Hematopoietic multipotent progenitor cell treated with erythropoietin and hydrocortisone succinate and interleukin-3 and kit ligand, for 8 days (in vitro differentiated cells): Measurements from ENCODE around the gene APPL1.
"Not testable (repeated sequence)": the region's sequence is repeated elsewhere in the genome, so short reads cannot be mapped to it uniquely, and the experiment has no call there.

ENCODE experiments used
- DNase-seq: peaks from one replicate; pipeline ENCODE4 v3.0.0-alpha.2; 2015

APPL1 gene

GRCh38 chr3:57268416-57268815 is 40.9 kb downstream of the APPL1 start:
- DNase-seq: no peak

DNA sequence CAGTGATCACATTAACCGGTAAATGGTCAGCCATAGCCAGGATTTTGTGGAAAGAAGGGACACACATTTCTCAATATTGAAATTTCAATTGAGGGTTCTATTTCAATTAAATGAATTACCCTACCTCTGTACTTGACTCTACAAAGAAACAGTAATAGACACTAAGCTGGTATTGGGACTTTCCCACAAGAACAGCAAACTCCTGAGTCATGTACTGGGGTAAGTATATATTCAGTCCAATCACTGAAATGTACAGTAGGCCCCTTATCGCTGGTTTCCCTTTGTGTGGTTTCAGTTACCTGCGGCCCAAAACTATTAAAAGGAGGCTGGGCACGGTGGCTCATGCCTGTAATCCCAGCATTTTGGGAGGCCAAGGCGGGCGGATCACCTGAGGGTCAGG is 47.3 kb downstream of the APPL1 start:
- DNase-seq: no peak

GRCh38 chr3:57275393-57275792 is 47.9 kb downstream of the APPL1 start:
- DNase-seq: no peak

DNA sequence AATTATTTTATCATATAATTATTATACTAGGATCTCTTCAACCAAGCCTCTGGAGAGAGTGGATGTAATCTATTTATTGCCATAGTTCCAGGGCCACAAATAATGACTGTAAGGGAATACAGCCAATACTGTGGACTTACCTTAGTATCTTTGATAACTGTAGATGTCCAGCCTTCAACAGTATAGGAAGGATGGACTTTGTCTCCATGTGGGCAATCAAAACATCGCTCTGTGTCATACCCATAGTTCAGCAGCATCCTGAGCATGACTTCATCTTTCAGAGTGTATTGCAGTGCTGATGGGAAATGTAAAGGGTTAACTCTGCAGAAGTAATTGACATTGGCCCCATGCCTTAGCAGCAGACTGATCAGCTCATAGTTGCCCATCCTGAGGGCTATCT is 50.7 kb downstream of the APPL1 start:
- DNase-seq: no peak

GRCh38 chr3:57279685-57280084 is 52.2 kb downstream of the APPL1 start:
- DNase-seq: no peak

GRCh38 chr3:57281715-57282114 is 54.2 kb downstream of the APPL1 start:
- peak; percentile 6 for DNase-seq

DNA sequence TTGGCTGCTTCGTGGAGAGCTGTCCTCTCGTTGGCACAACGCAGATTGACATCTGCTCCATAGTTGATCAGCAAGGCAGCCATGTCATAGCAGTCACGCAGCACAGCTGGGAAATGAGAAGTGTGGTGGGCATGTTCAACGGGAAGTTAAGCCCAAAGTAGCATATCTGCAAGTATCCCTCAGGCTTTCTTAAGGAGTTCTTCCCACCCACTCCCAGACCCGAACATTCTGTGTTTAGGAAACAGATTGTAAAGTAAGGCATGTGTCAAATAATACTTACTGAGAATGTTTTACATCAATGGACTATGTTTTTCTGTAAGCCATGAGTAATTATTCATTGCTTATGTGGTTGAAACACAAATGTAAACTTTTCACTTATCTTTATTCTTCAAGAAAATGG is 55.8 kb downstream of the APPL1 start:
- DNase-seq: no peak

DNA sequence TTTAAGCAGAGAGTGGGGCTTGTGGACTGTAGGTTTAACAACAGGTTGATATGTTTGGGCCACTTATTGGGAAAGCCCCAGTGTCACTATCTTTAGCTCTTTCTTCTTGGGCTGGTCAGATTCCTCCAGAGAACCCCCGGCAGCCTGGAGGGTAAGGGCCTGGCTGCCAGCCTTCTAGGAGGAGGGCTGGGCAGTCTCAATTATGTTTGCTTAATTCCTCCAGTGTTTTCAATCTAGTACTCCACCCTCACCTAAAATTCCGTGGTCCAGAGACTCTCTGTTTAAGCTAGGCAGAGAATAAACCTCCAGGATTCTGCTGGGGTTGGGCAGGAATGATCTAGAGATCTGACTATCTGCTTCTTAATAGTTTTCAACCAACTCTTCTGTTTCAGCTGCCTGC is 59.7 kb downstream of the APPL1 start:
- DNase-seq: no peak

GRCh38 chr3:57288403-57288802 is 60.9 kb downstream of the APPL1 start:
- no peak for DNase-seq

GRCh38 chr3:57292159-57292896 is 64.8 kb downstream of the APPL1 start, which contains the start of gene ASB14:
ASB14 (minus strand) TSS chr3:57292685; CDS start chr3:57292033, 652 bp downstream.
- DNase-seq: no peak

- no peak for DNase-seq
Measured at GRCh38 chr3:57292897-57293526, 65.5 kb downstream of the APPL1 start.

- no peak for DNase-seq
Measured at GRCh38 chr3:57298041-57298440, 70.5 kb downstream of the APPL1 start.

DNA sequence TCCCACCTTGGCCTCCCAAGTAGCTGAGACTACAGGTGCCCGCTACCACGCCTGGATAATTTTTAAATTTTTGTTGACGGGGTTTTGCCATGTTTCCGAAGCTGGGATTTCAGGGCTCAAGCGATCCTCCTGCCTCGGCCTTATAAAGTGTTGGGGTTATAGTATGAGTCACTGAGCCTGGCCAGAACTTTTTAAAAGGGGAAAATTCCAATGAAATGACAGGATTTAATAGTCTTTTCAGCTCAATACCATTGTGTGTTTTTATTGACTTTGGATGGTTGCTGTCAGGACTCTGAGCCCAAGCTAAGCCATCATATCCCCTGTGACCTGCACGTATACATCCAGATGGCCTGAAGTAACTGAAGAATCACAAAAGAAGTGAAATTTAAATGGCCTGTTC is 76.0 kb downstream of the APPL1 start:
- DNase-seq: not testable (repeated sequence)

DNA sequence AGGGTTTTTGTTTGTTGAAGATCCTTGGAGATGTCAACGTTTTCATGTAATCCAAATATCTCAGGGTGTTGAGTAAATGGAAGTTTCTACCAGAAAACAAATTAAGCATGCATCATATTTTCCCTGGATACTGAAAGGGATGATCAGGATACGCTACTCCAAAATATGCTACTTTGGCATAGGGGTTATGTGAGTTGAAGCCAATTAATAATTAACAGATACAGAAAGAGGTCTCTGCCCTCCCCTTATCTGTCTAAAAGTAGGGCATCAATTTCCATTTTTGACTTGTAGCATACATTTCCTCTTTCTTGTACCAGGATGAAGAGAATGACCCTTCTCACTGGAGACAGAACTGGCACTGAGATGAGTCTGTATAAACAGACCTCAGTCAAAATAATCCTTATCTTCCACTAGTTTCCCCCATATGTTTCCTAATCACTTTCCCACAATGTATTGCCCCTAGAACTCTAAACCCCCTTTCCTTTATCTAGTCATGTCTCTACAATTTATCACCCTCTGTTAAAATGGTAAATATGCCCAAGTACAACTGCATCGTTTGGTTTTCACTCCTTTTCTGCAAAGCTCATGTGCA is 82.3 kb downstream of the APPL1 start:
- peak; percentile 19 for DNase-seq

- no peak for DNase-seq
Measured at GRCh38 chr3:57314204-57314603, 86.7 kb downstream of the APPL1 start.
